NCI-H1930 (cell line): ENCODE results near the gene PEX11B.
"Not testable (repeated sequence)": the region's sequence is repeated elsewhere in the genome, so short reads cannot be mapped to it uniquely, and the experiment has no call there.

Source experiments
- DNase-seq, 2 experiments: peaks; one replicate each; lab custom pipeline; 2025; lab: John Stamatoyannopoulos, UW

Gene PEX11B

DNA sequence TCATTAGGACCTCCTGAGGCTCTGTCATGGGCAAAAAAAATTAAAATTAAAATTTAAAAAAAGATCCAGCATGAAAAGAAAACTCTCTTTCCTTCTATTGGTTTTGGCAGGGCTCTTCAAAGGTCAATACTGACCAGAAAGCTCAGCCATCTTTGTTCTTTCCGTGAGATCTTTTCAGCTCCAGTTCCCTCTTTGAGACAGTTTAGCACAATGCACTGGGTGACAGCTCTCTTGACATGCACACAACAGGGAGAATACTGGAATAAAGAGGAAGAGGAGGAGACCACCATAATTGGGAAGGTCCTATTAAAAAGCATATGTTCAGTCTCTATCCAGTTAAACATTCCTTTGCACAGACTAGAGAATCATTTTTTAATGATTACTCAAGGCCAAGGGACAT lies 33.0 kb upstream of the PEX11B start:
- no peak for DNase-seq

DNA sequence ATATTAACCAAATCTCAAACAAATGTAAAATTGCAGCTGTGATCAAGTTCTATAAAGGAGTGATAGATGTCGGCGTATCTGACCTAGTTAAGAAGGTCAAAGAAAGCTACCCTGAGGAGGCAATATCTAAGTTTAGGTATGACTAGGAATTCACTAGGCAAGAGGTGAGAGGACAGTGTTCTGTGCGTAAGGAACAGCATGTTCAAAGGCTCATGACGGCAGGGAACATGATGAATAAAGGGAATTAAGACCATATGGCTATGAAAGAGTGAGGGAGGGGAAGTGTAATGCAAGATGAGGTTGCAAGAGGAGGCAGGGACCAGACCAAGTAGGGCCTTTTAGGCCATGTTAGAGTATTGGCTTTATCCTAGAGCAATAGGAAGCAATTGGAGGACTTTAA lies 30.7 kb upstream of the PEX11B start:
- no peak for DNase-seq

DNA sequence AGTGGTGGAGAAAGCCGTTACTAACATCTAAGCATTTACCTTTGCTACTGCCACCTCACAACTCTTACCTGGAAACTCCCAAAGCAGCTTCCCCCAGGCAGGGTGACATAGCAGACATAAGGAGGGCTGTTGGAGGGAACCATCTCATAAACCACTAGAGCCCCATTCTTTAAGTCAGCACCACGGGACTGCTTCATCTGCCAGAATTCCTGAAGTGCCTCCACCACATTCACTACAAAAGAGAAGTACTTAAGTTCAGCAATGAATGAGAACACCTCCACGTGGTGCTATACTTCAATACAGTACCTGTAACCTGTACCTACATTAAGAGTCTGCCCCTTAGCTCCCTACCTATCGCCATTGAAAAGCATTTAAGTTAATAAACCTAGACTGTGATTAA lies 29.0 kb upstream of the PEX11B start:
- no peak for DNase-seq

DNA sequence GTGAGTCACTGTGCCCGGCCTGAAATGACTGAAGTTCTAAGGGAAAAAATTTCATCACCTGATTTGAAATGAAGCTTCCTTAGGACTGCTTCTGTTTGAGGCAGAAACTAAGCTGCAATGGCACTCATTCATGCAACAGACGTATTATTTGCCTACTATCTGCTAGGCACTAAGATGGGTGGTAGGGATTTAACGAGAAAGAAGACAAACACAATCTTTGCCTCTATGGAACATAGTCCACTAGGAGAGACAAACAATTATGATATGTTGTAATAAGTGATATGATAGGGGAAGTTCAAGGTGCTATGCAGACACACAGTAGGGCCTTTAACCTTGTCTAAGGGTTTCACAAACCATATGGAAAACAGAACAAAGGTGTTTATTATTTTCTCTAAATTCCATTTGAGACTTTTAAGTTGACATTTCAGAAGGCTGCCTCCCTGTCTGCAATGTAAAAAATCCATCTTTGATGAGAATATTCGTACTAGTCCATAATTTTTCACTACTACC lies 28.0 kb upstream of the PEX11B start:
- DNase-seq, result no peak

DNA sequence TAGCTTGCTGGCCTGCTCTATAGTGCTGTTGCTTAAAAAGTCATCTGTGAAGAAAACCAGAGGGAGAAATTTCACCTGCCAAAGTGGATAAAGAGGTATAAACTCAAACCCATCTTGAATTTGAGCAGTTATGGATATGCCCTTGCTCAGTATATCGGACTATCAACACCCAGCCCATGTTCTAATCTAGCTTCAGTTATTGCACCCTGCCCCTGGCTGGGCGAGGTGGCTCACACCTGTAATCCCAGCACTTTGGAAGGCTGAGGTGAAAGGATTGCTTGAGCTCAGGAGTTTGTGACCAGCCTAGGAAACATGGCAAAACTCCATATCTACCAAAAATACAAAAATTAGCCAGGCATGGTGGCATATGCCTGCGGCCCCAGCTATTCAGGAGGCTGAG lies 26.0 kb upstream of the PEX11B start:
- no peak for DNase-seq

DNA sequence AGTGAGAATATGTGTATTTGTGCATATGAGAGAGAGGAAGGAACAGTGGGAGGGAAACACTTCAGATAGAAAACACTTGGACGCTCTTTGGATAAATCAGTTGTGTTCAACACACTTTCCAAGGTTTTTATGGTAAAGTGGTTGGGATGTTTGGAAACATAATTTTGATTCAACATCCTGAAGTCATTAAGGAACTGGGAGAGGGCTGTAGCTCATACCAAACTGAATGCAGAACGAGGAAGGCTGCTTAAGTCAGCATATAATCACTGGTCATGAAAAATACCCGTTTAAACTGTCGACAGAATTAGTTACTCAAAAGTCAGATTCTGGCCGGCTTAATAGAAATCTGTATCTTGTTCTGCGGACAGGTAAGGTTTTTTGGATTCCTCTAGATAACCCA lies 24.4 kb upstream of the PEX11B start:
- no peak for DNase-seq

DNA sequence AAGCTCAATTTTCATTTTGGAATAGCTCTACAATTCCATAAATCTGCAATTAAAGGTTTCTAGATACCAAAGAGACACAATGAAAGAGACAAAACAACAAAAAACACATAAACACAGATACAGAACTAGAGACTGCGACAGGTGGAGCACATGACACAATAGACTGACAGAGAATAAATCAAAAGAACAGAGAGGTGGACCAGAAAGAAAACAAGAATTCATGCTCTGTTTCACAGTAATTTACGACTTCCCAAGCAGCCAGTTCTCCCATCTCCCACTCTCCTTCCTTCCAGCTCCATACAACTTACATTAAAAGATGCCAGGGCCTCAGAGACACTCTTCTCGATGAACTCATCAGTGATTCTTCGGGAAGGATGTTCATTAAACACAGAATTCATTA lies 23.9 kb upstream of the PEX11B start:
- DNase-seq, result peak in 1 of 2 experiments; percentile 65

DNA sequence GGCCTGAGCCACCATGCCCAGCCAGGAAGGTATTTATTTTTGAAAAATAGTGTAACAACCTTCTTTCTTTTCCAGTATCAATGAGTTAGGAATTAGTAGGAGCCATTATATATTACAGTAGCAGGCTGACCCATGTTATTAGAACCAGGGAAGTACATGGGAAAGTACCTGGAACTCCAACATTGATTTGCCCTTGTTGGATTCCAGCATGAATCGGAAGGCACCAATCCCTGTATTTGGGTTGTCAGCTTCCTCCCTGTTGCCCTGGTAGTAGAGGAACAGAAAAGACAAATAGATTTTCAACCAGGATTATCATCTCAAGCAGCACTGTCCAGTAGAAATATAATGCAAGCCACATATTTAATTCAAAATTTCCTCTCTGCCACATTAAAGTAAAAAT lies 18.9 kb upstream of the PEX11B start:
- DNase-seq, result no peak

DNA sequence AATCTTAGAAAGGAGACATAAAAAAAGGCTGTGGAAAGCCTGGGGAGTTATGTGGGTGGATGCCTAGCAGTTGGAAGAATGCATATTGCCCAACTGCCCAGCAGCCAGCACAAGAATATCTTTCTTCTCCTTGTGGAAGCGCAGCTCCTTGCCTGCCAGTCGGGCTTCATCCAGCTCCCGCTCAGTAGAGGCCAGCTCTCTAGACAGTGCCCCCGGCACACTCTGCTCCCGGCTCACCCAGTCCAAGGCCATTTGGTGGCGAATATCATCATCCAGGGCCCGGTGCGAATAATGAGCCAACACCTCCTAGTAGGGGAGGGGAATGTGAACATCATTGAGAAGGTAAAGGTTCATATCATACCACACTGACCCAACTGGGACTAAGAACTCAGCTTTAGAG lies 17.7 kb upstream of the PEX11B start:
- DNase-seq, result no peak

DNA sequence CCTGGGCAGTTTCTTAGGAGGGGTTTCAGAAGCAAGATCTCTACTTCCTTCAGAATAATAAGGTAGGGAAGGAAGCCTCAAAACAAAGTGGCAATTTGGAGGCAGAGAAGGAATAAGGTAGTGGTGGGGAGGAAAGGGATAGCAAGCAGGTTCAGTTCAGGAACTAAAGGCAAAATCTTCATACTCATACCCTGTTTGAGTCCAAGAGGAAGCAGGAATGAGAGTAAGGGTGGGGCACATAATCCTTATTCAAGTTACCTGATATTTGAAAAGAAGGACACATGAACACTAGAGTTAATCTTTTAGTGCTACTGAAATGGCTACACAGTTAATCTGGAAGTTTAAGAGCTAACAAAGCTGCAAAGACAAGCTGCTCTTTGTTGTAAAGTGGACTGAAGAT lies 17.2 kb upstream of the PEX11B start:
- no peak for DNase-seq

DNA sequence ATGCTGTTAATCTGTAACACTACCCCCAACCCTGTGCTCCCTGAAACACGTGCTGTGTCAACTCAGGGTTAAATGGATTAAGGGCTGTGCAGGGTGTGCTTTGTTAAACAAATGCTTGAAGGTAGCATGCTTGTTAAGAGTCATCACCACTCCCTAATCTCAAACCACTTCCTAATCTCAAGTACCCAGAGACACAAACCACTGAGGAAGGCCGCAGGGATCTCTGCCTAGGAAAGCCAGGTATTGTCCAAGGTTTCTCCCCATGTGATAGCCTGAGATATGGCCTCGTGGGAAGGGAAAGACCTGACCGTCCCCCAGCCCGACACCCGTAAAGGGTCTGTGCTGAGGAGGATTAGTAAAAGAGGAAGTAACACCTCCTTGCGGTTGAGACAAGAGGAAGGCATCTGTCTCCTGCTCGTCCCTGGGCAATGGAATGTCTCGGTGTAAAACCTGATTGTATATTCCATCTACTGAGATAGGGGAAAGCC lies 14.0 kb upstream of the PEX11B start:
- not testable (repeated sequence) for DNase-seq

DNA sequence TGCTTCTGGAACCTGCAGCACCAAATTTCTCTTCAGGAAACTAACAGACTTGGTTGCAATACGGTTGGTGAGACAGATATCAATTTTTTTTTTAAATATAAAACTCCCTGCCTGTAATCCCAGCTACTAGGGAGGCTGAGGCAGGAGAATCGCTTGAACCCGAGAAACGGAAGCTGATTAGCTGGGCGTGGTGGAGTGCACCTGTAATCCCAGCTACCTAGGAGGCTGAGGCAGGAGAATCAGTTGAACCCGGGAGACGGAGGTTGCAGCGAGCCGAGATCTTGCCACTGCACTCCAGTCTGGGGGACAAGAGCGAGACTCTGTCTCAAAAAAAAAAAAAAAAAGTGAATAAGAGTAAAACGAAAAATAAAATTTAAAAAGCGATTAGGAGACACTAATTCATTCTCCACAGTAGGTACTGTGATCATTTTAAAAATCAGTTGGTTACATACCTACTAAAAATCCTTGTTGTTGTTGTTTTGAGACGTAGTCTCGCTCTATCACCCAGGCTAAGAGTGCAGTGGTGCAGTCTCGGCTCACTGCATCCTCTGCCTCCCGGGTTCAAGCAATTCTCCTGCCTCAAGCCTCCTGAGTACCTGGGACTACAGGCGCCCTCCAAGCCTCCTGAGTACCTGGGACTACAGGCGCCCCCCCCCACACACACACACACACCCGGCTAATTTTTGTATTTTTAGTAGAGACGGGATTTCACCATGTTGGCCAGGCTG lies 9.6 kb upstream of the PEX11B start:
- no peak for DNase-seq

DNA sequence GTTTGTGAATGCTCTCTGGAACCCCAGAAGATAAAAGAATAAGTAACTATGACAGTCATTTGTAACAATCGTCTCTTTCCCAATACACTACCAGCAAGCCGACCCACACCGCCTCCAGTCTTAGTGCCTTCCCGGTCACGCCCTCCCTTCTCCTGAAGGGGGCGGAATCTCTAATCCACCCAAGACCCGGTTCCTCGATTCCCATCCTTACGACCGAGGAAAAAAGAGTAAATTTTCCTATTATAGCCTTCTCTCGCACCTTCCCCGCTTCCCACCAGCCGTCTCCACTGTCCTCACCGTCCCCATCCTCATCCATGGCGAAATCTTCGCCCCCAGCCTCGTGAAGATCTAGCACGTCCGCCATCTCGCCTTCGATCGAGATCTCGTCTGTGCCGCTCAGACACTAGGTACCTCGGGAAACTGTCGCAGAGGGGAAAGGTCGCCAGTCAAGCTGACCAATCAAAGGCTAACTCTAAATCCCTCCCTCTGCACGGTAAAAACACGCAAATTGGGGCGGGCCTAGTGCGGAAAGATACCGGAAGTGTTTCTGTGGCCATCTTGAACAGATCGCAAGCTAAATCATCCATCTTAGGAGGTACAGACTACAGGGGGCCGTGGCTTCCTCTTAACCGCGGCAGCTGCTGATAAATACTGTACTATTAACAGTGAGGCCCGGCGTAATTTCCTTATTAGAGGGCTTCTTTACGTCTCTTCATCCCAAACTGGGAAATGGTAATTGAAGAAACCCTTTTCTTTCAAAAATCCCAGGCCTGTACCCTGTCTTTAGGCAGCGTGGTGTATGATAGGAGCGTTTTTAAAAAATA lies 8.8 kb upstream of the PEX11B start, which contains the start of gene RBM8A:
RBM8A (minus strand) TSS at position 422 of the 824 bp plus-strand sequence; CDS start at position 364, 58 bp downstream.
- peak; percentile 97 for DNase-seq

DNA sequence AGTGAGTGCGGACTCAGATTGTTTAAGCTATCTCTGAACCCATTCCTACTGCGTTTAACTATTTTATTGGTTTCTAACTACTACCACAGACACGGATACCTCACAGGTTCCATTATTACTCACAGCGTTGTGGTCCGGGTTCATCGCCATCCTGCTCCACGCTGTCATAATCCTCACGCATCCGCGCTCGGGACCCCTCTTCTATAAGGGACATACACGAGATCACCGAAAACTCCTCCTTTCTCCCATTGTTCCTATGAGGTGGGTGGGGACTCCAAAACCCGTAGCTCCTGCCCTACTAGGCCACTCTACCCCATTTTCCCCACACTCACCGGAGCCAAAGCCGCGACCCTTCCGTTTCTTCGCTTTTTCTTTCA lies 8.2 kb upstream of the PEX11B start:
- no peak for DNase-seq

DNA sequence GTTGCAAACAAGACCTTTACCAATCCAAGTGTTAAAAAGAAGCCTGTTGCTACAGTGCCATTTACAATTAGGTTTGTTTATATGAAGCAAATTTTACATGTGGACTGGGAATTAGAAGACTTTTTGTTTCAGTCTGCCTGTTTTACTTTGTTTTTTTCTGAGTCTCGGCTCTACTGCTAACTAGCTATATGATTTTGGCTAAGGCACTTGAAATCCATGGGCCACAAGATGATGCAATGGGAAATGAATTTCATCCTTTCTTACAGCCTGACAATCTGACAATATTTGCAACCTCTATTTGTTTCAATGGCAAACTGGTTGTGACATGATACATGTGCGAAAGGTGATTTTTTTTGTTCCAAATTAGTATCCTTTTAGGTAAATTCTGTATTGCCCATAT lies 3.7 kb upstream of the PEX11B start:
- no peak for DNase-seq

DNA sequence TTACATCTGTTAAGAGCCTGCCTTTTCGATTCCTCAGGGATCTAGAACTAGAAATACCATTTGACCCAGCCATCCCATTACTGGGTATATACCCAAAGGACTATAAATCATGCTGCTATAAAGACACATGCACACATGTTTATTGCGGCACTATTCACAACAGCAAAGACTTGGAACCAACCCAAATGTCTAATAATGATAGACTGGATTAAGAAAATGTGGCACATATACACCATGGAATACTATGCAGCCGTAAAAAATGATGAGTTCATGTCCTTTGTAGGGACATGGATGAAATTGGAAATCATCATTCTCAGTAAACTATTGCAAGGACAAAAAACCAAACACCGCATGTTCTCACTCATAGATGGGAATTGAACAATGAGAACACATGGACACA lies 1.8 kb upstream of the PEX11B start:
- DNase-seq, result not testable (repeated sequence)

DNA sequence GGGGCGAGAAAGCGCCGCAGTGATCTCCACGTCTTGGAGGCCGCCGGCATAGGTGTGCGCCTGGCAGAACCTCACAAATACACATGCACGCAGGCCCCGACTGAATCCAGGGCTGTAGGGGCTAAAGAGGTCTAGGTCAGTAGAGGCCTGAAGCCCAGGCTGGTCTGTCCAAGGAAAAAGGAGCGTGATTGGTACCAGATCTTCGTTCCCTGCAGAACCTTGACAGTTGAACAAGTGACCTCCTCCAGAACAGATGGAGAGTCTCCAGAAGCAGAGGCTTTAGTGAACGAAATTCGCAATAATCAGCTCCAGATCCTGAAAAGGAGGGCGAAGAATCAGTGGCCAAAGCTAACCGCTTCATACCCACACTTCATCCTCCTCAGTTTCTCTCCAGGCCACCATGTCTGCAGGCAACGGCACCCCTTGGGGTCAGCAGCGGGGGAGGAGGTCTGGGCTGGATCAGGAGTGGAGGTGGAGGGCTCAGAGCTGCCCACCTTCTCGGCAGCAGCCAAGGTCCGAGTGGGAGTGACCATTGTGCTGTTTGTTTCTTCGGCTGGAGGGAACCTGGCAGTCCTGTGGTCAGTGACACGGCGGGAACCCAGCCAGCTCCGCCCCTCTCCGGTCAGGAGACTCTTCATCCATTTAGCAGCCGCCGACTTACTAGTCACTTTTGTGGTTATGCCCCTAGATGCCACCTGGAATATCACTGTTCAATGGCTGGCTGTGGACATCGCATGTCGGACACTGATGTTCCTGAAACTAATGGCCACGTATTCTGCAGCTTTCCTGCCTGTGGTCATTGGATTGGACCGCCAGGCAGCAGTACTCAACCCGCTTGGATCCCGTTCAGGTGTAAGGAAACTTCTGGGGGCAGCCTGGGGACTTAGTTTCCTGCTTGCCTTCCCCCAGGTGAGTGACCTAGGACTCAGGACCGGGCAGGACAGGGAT lies 749 bp upstream of the PEX11B start:
- DNase-seq, result no peak

DNA sequence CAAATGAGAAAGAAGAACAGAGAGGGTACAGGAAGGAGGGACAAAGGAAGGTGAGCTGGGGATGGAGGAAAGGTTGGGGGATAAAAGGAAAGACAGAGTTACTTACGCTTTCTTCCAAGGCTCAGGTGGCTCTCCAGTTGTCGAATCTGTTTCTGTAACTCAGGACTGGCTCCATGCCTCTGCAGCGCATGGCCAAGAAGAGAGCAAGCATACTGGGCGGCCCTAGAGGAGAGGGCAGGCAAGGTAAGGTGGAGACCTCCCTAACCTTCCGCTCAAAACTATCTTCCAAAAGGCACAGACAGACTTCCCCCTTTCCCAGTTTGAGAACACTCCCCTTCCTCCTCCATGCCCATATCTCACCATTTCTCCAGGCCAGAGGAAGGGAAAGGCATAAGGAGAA lies 922 bp downstream of the PEX11B start:
- no peak for DNase-seq

DNA sequence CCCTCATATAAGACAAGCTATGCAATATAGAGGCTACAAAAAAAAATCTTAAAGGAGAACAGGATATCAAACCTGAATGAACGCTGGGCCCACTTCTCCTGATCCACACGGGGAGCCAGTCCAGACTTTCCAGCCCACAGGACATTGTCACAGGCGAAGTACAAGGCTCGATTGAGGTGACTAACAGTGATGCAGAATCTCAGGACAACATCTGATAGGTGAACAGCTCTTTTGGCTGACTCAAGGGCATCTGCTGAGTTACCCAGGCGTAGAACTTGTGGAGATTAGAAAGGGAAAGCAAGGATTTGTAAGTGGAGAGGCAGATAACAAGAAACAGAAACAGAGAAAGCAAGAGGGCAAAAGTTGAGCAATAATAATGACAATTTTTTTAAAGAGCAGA lies 1.8 kb downstream of the PEX11B start:
- DNase-seq, result no peak

DNA sequence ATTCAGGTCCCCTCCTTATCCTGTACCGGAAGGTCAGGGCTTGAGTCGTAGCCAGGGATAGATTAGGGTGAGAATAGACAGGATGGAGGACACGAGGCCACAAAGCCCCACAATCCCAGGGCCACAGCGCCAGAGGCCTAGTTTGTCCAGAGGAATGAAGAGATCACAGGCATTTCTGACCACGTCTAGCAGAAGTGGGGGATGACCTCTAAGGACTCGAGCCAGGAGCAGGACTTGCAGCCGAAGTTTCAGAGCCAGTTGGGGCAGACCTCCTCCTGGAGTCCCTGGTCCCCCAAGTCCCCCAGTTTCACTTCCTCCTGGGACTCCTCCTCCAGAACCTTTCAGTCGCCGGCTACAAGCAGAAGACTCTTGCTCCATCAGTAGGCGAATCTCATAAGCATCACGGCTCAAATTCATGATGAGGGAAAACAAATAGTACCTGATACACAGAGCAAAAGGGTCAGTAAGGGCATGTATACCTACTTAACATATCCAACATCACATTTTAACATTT lies 6.3 kb downstream of the PEX11B start:
- DNase-seq, result no peak

DNA sequence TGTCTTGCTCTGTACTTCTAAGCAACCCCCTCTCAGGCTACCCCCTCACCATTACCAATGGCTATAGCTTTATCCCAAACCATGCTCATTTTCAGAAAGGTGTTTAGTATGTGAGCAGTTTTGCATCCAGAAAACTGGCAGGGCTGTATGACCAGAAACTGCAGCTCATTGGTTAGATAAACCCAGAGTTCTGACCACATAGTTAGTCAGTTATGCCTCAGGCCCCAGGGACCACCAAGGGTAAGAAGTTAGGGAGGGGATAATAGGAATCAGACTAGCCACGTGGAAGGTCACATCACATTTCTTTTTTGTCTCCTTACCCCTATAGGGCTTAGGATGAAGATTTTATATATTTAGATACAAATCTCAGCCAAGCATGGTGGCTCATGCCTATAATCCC lies 9.9 kb downstream of the PEX11B start:
- DNase-seq, result no peak
